Measurements from ENCODE around the gene GSN.

GSN gene

DNA sequence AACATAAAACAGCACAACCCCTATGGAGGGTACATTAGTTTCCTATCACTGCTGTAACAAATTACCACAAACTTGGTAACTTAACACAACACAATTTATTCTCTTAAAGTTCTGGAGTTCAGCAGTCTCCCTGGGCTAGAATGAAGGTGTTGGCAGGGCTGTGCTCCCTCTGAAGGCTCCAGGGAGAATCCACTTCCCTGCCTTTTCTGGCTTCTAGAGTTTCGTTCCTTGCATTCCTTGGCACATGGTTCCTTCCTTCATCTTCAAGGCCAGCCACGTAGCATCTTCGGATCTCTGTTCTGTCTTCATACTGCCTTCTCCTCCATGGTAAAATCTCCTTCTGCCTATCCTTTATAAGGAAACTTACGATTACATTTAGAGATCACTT lies 25.0 kb upstream of the GSN start:
- H3K18ac ChIP-seq (ENCODE audit: low read length) = no peak overlapping the region
- H2AK5ac ChIP-seq (ENCODE audit: low read depth, low read length) = no peak overlapping the region
- H3K4me3 ChIP-seq (ENCODE audit: low read length in 2 of 2) = no peak overlapping the region
- H3K36me3 ChIP-seq (replicated peaks in 1 of 2; ENCODE audit: control insufficient read depth in 2 of 2, insufficient read depth in 2 of 2, low read length in 2 of 2) = no peaks in the 10 kb centered on the region
- no peak overlapping the region for H4K8ac ChIP-seq (ENCODE audit: low read depth, low read length)
- H3K4ac ChIP-seq (ENCODE audit: low read length) = no peak overlapping the region
- H3K27me3 ChIP-seq (ENCODE audit: control insufficient read depth in 3 of 3, insufficient read depth in 3 of 3, low read depth in 1 of 3, low read length in 3 of 3) = no peaks in the 10 kb centered on the region
- peak overlapping the region; percentile 23 for H2AFZ ChIP-seq (ENCODE audit: low read length)
- H3K4me1 ChIP-seq (ENCODE audit: control insufficient read depth in 2 of 2, insufficient read depth in 1 of 2, low read depth in 1 of 2, low read length in 2 of 2) = peaks cover 0 to 2% of the 10 kb centered on the region in 2 donors
- H2BK120ac ChIP-seq (ENCODE audit: low read depth, low read length) = no peak overlapping the region
- no peak for DNase-seq (ENCODE audit: low spot score)
- WGBS, 2 donors (ENCODE audit: extremely low coverage in 2 of 2, insufficient read length in 2 of 2, insufficient replicate concordance in 1 of 2) = no CpG with 5 or more reads among the region's 4 CpGs
- H3K4me2 ChIP-seq (ENCODE audit: insufficient read depth, low read length, poor library complexity, severe bottlenecking) = no peak overlapping the region
- H3K27ac ChIP-seq (replicated peaks; ENCODE audit: low read length) = no peak overlapping the region
- H2BK5ac ChIP-seq (ENCODE audit: low read length) = no peak overlapping the region
- no peak overlapping the region for H2BK12ac ChIP-seq (ENCODE audit: low read length)
- H4K91ac ChIP-seq (ENCODE audit: low read depth, low read length, poor library complexity) = no peak overlapping the region
- peaks cover 0 to 2% of the 10 kb centered on the region in 2 donors for H3K9me3 ChIP-seq (replicated peaks in 1 of 2; ENCODE audit: control insufficient read depth in 2 of 2, insufficient read depth in 1 of 2, low read depth in 1 of 2, low read length in 2 of 2)
- H3K23ac ChIP-seq (ENCODE audit: low read depth, low read length, poor library complexity) = no peak overlapping the region
- no peak overlapping the region for H2BK15ac ChIP-seq (ENCODE audit: low read length)
- H3K9ac ChIP-seq (ENCODE audit: low read depth, low read length, poor library complexity) = no peak overlapping the region
- no peak overlapping the region for H3K14ac ChIP-seq (ENCODE audit: low read length)
- no peaks in the 10 kb centered on the region for H3K79me1 ChIP-seq (ENCODE audit: low read depth, low read length)

DNA sequence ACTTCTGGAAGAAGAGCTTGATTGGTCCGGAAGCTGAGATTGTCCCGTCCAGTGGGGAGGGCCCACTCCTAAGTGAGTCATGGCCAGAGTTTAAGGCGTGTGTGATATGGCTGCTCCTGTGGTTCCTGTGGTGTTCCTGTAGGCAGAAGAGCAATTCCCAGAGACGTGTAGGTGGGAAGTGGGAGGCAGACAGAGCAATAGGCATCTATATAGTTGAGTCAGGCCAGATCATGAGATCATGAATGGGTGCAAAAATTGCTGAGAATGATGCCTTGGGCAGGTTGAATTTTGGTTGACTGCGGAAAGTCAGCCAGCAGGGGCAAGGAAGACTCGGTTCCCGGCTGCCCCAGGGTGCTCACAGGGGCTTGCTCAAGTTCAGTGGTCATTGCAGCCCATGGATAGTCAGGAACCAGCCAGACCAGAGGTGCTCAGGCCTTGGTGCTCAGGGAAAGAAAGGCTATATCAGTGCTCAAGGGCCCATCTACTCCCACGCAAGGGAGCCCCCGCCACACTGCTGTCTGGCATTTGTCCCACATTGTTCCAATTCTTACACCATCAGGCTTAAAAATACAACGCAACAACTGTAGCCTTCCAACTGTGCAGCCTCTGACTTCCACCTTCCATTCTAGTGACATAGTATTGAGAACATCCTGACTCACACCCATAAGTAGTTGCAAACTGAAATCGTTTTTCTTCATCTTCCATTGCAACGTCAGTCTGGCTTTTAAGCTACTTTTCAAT lies 21.0 kb upstream of the GSN start:
- Histone ChIP-seq H3K27me3 (ENCODE audit: control insufficient read depth in 3 of 3, insufficient read depth in 3 of 3, low read depth in 1 of 3, low read length in 3 of 3) (no peaks in the 10 kb centered on the region), H2BK12ac (ENCODE audit: low read length) (no peak overlapping the region), H2AK5ac (ENCODE audit: low read depth, low read length) (no peak overlapping the region), H3K18ac (ENCODE audit: low read length) (no peak overlapping the region), H3K4me2 (ENCODE audit: insufficient read depth, low read length, poor library complexity, severe bottlenecking) (no peak overlapping the region), H3K27ac (replicated peaks; ENCODE audit: low read length) (no peak overlapping the region), H3K9me3 (replicated peaks in 1 of 2; ENCODE audit: control insufficient read depth in 2 of 2, insufficient read depth in 1 of 2, low read depth in 1 of 2, low read length in 2 of 2) (peaks cover 0 to 2% of the 10 kb centered on the region in 2 donors), H3K4ac (ENCODE audit: low read length) (no peak overlapping the region), H4K8ac (ENCODE audit: low read depth, low read length) (no peak overlapping the region), H4K91ac (ENCODE audit: low read depth, low read length, poor library complexity) (no peak overlapping the region), H3K4me1 (ENCODE audit: control insufficient read depth in 2 of 2, insufficient read depth in 1 of 2, low read depth in 1 of 2, low read length in 2 of 2) (no peaks in the 10 kb centered on the region), H2BK15ac (ENCODE audit: low read length) (no peak overlapping the region), H2BK120ac (ENCODE audit: low read depth, low read length) (no peak overlapping the region), H3K9ac (ENCODE audit: low read depth, low read length, poor library complexity) (no peak overlapping the region), H3K79me1 (ENCODE audit: low read depth, low read length) (no peaks in the 10 kb centered on the region), H3K36me3 (replicated peaks in 1 of 2; ENCODE audit: control insufficient read depth in 2 of 2, insufficient read depth in 2 of 2, low read length in 2 of 2) (no peaks in the 10 kb centered on the region), H3K14ac (ENCODE audit: low read length) (no peak overlapping the region), H3K23ac (ENCODE audit: low read depth, low read length, poor library complexity) (no peak overlapping the region), H3K4me3 (ENCODE audit: low read length in 2 of 2) (no peak overlapping the region), H2BK5ac (ENCODE audit: low read length) (no peak overlapping the region), H2AFZ (ENCODE audit: low read length) (no peak overlapping the region)
- no peak for DNase-seq (ENCODE audit: low spot score)
- WGBS, 2 donors (ENCODE audit: extremely low coverage in 2 of 2, insufficient read length in 2 of 2, insufficient replicate concordance in 1 of 2) = no CpG with 5 or more reads among the region's 12 CpGs

DNA sequence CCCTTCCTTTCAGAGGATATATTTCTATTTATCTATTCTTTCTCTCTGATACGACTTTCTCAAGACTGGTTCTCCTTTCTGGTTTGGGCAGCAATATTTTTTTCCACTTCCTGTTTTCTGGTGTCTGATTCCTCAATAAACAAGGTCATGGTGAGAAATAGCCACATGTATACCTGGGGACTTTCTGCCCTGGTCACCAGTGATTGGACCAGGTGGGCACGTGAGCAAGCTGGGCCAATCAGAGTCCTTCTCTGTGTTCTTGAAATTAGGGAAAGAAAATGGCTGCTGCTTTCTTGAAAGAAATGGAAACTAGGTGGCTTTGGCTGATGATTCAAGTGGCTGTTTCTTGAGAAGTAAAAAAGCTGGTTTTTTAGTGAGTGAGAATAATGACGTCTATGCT lies 18.4 kb upstream of the GSN start:
- H2BK12ac ChIP-seq (ENCODE audit: low read length) = no peak overlapping the region
- H3K9ac ChIP-seq (ENCODE audit: low read depth, low read length, poor library complexity) = no peak overlapping the region
- H3K14ac ChIP-seq (ENCODE audit: low read length) = no peak overlapping the region
- H3K4ac ChIP-seq (ENCODE audit: low read length) = no peak overlapping the region
- H2BK15ac ChIP-seq (ENCODE audit: low read length) = no peak overlapping the region
- no peak overlapping the region for H3K4me2 ChIP-seq (ENCODE audit: insufficient read depth, low read length, poor library complexity, severe bottlenecking)
- H3K36me3 ChIP-seq (replicated peaks in 1 of 2; ENCODE audit: control insufficient read depth in 2 of 2, insufficient read depth in 2 of 2, low read length in 2 of 2) = no peaks in the 10 kb centered on the region
- DNase-seq (ENCODE audit: low spot score) = no peak
- no peaks in the 10 kb centered on the region for H3K27me3 ChIP-seq (ENCODE audit: control insufficient read depth in 3 of 3, insufficient read depth in 3 of 3, low read depth in 1 of 3, low read length in 3 of 3)
- H2AK5ac ChIP-seq (ENCODE audit: low read depth, low read length) = no peak overlapping the region
- no peak overlapping the region for H4K8ac ChIP-seq (ENCODE audit: low read depth, low read length)
- no peak overlapping the region for H3K18ac ChIP-seq (ENCODE audit: low read length)
- H3K4me1 ChIP-seq (ENCODE audit: control insufficient read depth in 2 of 2, insufficient read depth in 1 of 2, low read depth in 1 of 2, low read length in 2 of 2) = peaks cover 2 to 6% of the 10 kb centered on the region in 2 donors
- no peak overlapping the region for H2BK5ac ChIP-seq (ENCODE audit: low read length)
- H2AFZ ChIP-seq (ENCODE audit: low read length) = no peak overlapping the region
- no peak overlapping the region for H3K27ac ChIP-seq (replicated peaks; ENCODE audit: low read length)
- WGBS, 2 donors (ENCODE audit: extremely low coverage in 2 of 2, insufficient read length in 2 of 2, insufficient replicate concordance in 1 of 2) = no CpG with 5 or more reads among the region's 3 CpGs
- no peaks in the 10 kb centered on the region for H3K79me1 ChIP-seq (ENCODE audit: low read depth, low read length)
- H3K23ac ChIP-seq (ENCODE audit: low read depth, low read length, poor library complexity) = no peak overlapping the region
- H4K91ac ChIP-seq (ENCODE audit: low read depth, low read length, poor library complexity) = no peak overlapping the region
- H3K4me3 ChIP-seq (ENCODE audit: low read length in 2 of 2) = no peak overlapping the region
- peaks cover 2% of the 10 kb centered on the region in 2 donors for H3K9me3 ChIP-seq (replicated peaks in 1 of 2; ENCODE audit: control insufficient read depth in 2 of 2, insufficient read depth in 1 of 2, low read depth in 1 of 2, low read length in 2 of 2)
- no peak overlapping the region for H2BK120ac ChIP-seq (ENCODE audit: low read depth, low read length)

DNA sequence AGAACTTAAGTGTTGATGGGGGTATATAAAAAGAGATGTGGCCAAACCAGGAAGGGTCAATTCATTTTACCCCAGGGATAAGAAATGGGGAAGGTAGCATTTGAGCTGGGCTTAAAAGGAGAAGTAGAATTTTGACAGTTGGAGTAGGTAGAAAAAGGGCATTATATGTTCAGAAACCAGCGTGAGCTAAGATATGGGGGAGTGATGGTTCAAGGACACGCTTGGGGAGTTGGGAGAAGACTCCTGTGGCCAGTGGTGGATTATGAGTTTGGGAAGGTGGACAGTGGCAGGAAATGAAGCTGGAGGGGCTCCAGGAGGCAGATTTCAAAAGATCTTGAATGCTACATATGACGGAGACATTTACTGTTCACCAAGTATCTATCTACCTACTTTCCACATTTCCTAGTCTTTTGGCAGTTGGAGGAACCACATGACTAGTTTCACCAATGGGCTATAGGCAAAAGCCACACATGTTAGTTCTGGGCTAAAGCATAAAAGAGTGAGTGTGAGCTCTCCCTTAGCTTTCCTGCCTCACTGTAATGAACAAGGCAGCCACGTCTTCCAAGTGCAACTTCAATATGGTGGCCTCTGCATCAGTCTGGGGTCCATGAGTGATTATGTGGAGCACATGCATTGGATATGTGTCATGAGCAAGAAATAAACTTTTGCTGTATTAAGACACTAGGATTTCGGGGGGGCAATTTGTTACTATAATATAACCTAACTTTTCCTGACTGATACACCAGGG lies 15.7 kb upstream of the GSN start:
- no peak overlapping the region for H2BK15ac ChIP-seq (ENCODE audit: low read length)
- no peak overlapping the region for H2BK12ac ChIP-seq (ENCODE audit: low read length)
- H3K9ac ChIP-seq (ENCODE audit: low read depth, low read length, poor library complexity) = no peak overlapping the region
- peaks cover 2 to 6% of the 10 kb centered on the region in 2 donors for H3K4me1 ChIP-seq (ENCODE audit: control insufficient read depth in 2 of 2, insufficient read depth in 1 of 2, low read depth in 1 of 2, low read length in 2 of 2)
- no peak overlapping the region for H3K18ac ChIP-seq (ENCODE audit: low read length)
- no peak overlapping the region for H4K8ac ChIP-seq (ENCODE audit: low read depth, low read length)
- no peak for DNase-seq (ENCODE audit: low spot score)
- WGBS, 2 donors (ENCODE audit: extremely low coverage in 2 of 2, insufficient read length in 2 of 2, insufficient replicate concordance in 1 of 2) = no CpG with 5 or more reads among the region's 5 CpGs
- H2AK5ac ChIP-seq (ENCODE audit: low read depth, low read length) = no peak overlapping the region
- H3K4me3 ChIP-seq (ENCODE audit: low read length in 2 of 2) = no peak overlapping the region
- H3K4ac ChIP-seq (ENCODE audit: low read length) = no peak overlapping the region
- no peak overlapping the region for H2BK5ac ChIP-seq (ENCODE audit: low read length)
- no peaks in the 10 kb centered on the region for H3K79me1 ChIP-seq (ENCODE audit: low read depth, low read length)
- H3K27ac ChIP-seq (replicated peaks; ENCODE audit: low read length) = no peak overlapping the region
- H3K27me3 ChIP-seq (ENCODE audit: control insufficient read depth in 3 of 3, insufficient read depth in 3 of 3, low read depth in 1 of 3, low read length in 3 of 3) = no peaks in the 10 kb centered on the region
- H3K36me3 ChIP-seq (replicated peaks in 1 of 2; ENCODE audit: control insufficient read depth in 2 of 2, insufficient read depth in 2 of 2, low read length in 2 of 2) = no peaks in the 10 kb centered on the region
- no peak overlapping the region for H2BK120ac ChIP-seq (ENCODE audit: low read depth, low read length)
- H2AFZ ChIP-seq (ENCODE audit: low read length) = no peak overlapping the region
- H3K23ac ChIP-seq (ENCODE audit: low read depth, low read length, poor library complexity) = no peak overlapping the region
- H3K9me3 ChIP-seq (replicated peaks in 1 of 2; ENCODE audit: control insufficient read depth in 2 of 2, insufficient read depth in 1 of 2, low read depth in 1 of 2, low read length in 2 of 2) = peaks cover 2% of the 10 kb centered on the region in 2 donors
- H3K4me2 ChIP-seq (ENCODE audit: insufficient read depth, low read length, poor library complexity, severe bottlenecking) = no peak overlapping the region
- no peak overlapping the region for H3K14ac ChIP-seq (ENCODE audit: low read length)
- no peak overlapping the region for H4K91ac ChIP-seq (ENCODE audit: low read depth, low read length, poor library complexity)
